ENCODE measurements around the gene MEIS2. TPM values are rescaled to one million over a fixed set of nuclear protein-coding genes. Genes with fewer than 3 reads are reported as not detected.

Gene MEIS2
- total RNA-seq, 4 donors from 2014 or later = 28.3 to 87.5 (median 42.2) TPM

DNA sequence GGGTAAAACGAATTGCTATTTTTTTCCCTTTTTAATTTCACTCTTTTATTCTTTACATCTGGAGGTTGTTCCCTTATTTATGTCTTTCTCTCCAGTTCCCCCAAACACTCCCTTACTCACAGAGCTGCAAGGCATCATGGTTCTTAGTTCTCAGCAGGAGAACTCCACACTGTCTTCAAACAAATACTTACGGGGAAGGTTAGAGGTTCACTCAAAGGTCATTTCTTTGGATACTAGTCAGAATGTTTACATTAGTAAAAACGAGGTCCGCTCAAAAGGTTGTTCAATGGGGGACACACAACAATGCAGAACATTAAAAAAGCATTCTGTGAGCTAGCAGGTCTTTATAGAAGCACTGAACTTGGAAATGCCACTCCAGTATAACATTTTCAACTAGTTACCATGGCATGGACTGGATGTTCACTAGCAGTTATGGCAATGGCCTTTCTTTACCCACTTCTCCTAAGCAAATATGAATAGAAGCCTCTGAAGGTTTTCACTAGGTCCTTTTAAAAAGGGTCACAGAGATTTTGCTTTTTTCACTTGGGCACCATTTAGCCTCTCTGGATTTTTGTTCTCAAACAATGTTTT, 201.7 kb downstream of the MEIS2 start:
- TF ChIP-seq, protein P1, sequence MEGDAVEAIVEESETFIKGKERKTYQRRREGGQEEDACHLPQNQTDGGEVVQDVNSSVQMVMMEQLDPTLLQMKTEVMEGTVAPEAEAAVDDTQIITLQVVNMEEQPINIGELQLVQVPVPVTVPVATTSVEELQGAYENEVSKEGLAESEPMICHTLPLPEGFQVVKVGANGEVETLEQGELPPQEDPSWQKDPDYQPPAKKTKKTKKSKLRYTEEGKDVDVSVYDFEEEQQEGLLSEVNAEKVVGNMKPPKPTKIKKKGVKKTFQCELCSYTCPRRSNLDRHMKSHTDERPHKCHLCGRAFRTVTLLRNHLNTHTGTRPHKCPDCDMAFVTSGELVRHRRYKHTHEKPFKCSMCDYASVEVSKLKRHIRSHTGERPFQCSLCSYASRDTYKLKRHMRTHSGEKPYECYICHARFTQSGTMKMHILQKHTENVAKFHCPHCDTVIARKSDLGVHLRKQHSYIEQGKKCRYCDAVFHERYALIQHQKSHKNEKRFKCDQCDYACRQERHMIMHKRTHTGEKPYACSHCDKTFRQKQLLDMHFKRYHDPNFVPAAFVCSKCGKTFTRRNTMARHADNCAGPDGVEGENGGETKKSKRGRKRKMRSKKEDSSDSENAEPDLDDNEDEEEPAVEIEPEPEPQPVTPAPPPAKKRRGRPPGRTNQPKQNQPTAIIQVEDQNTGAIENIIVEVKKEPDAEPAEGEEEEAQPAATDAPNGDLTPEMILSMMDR (IDR thresholded peaks at IDR 0.05) = no peak
- DNase-seq (ENCODE audit: low spot score) (no peak), ATAC-seq (ENCODE audit: low FRiP score) (no peak)

DNA sequence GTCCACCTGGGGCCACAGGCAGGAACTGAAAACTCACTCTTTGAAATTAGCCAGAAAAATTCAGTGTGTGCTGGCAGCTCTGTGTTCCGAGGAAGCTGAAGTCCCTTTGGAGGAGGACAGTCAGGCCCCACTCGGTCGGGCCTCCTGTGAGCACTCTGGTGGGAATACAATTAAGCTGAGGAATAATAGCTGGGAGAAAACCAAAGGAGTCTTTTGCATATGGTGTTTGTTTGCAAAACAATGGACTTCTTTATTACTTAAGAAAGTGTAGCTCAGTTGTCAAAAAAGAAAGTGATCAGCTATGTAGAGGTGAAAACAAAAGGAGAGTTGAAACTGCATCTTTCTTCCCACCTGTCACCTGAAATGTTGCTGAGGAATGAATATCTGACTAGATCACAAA, 202.5 kb downstream of the MEIS2 start:
- no peak for DNase-seq (ENCODE audit: low spot score)
- ATAC-seq (ENCODE audit: low FRiP score) = no peak
- TF ChIP-seq, protein P1 (IDR thresholded peaks at IDR 0.05) = no peak

DNA sequence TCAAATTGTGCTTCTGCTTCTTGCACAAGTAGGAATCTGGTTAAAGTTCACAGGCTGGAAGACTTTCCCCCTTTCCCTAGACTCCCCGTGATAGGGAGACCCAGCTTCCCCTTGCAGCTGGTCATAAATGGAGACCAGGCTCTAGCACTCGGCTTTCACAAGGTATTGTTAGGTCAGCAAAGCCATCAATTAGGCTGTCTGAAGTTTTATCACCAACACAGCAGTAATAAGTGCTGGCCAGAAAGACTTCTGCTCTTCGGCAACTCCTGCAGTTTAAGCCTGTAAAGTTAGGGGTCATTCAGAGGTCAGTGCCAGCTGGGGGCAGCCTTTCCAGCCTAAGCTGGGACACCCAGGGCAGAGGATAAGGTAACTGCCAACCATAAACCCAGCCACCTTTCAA, 203.4 kb downstream of the MEIS2 start:
- DNase-seq (ENCODE audit: low spot score) = no peak
- ATAC-seq (ENCODE audit: low FRiP score) = no peak
- TF ChIP-seq, protein P1 (IDR thresholded peaks at IDR 0.05) = no peak

DNA sequence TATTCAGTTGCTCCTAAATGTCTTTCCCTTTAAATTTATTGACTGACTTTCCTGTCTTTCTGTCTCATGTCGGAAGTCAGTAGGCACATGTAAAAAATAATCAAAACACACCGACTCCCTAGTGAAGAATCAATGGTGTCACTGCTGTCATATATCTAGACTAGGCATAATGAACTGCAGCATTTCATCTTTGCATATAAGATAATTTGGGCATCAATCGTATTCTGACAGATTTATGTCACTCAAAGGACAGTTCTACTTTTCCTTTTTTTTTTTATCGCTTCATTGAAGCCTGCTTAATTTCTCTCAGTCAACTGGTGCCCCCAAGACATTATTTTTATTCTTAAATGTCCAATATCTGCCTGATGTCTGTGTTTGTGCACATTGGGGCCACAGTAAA, 206.3 kb downstream of the MEIS2 start:
- TF ChIP-seq, protein P1 (IDR thresholded peaks at IDR 0.05) = no peak
- DNase-seq (ENCODE audit: low spot score) = no peak
- no peak for ATAC-seq (ENCODE audit: low FRiP score)

DNA sequence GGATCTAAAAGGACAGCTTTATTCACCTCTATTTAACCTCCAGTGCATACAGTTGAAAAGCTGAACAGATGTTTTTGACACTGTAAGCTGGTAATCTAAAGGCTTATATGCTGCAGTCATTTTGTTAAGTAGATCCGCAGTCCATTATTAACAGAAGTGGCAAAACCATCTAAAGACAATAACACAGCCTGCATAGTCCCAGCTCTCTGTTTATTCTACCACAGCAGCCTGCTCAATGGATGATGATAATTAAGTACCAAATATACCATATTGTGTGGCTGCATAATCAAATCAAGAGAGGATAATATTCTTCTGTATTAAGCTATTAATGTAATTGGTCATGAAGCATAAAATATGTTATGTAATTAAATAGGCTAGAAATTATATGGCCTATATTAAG, 207.1 kb downstream of the MEIS2 start:
- no peak for ATAC-seq (ENCODE audit: low FRiP score)
- DNase-seq (ENCODE audit: low spot score) = no peak
- TF ChIP-seq, protein P1 (IDR thresholded peaks at IDR 0.05) = no peak

DNA sequence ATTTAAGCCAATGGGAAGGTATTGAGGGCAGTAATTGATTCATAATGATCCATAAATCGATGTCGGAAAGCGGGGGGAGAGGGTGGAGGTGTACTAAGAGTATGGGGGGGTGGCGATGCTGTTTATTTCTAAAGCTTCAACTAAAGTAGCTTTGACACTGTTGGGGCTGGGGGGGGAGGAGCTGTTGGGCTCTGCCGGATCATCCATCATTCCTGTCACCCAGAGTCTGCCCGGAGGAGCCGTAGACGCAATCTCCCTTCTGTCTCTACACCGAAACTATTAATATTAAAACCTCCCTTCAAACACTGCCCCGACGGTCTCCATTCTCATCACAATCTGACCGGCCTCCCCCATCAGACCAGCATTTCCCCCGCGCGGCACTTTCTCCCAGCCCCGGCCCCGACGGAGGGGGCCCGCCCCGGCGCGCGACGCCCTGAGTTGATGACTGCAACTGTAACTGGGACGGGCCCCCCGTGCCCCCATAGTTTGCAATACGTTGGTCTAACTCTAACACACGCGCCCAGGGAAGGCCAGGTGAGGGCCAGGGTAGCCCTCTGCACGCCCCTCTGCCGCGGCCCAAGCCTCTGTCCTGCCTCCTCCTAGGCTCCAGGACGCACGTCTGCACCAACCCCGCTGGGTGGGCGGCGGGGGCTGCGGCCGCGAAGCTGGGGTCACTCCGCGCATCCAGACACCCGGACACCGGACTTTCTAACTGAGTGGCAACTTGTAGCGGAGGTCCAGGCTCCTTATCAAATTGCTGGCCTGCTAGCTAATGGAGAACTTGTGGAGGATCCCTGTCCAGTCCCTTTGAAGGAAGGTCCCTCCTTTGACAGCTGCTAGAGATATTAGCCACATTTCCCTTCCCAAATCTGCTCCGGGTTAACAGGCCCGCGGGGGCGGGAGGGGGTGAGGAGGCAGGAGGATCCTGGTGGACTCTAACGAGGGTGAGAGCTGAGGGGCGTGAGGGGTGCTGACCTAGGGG, 212.0 kb downstream of the MEIS2 start:
- peak; percentile 63 for ATAC-seq (ENCODE audit: low FRiP score)
- DNase-seq (ENCODE audit: low spot score) = no peak
- TF ChIP-seq, protein P1 (IDR thresholded peaks at IDR 0.05) = no peak
